ENCODE measurements around the gene KCNF1. TPM values are rescaled to one million over a fixed set of nuclear protein-coding genes. Genes with fewer than 3 reads are reported as not detected.

Gene KCNF1
- total and polyA plus RNA-seq, 4 donors, result 4.3 to 19.7 (median 11.5) TPM

- DNase-seq (ENCODE audit: low read depth in 4 of 6, low spot score in 6 of 6), result peak in 2 of 6 donors; percentile 42 to 75
Observed at GRCh38 chr2:10889651-10890215, 22.0 kb upstream of the KCNF1 start.

GRCh38 chr2:10890706-10891270 is 20.9 kb upstream of the KCNF1 start:
- H3K4me3 ChIP-seq (ENCODE audit: low read depth, low read length), result no peak overlapping the region
- no peaks in the 10 kb centered on the region for H3K27me3 ChIP-seq (ENCODE audit: control insufficient read depth, insufficient read depth, low read length)
- no peaks in the 10 kb centered on the region for H3K9me3 ChIP-seq (ENCODE audit: control insufficient read depth, insufficient read depth, low read length)
- no peaks in the 10 kb centered on the region for H3K36me3 ChIP-seq (ENCODE audit: control insufficient read depth, insufficient read depth, low read length)
- H3K27ac ChIP-seq (ENCODE audit: low read depth, low read length), result no peak overlapping the region
- WGBS (ENCODE audit: insufficient coverage), result 82% methylated on average over 8 of the region's 8 CpGs
- H3K4me1 ChIP-seq (ENCODE audit: control insufficient read depth, insufficient read depth, low read length), result peaks cover 17% of the 10 kb centered on the region
- DNase-seq (ENCODE audit: low read depth in 4 of 6, low spot score in 6 of 6), result no peak

More at GRCh38 chr2:10889651-10890215, 22.0 kb upstream of the KCNF1 start:
- no peak overlapping the region for H3K27ac ChIP-seq (ENCODE audit: low read depth, low read length)
- no peak overlapping the region for H3K4me3 ChIP-seq (ENCODE audit: low read depth, low read length)
- H3K27me3 ChIP-seq (ENCODE audit: control insufficient read depth, insufficient read depth, low read length), result no peaks in the 10 kb centered on the region
- peaks cover 24% of the 10 kb centered on the region for H3K4me1 ChIP-seq (ENCODE audit: control insufficient read depth, insufficient read depth, low read length)
- no peaks in the 10 kb centered on the region for H3K36me3 ChIP-seq (ENCODE audit: control insufficient read depth, insufficient read depth, low read length)
- 43% methylated on average over 9 of the region's 9 CpGs for WGBS (ENCODE audit: insufficient coverage)
- no peaks in the 10 kb centered on the region for H3K9me3 ChIP-seq (ENCODE audit: control insufficient read depth, insufficient read depth, low read length)

- no peak overlapping the region for H3K4me3 ChIP-seq (ENCODE audit: low read depth, low read length)
- peaks cover 17% of the 10 kb centered on the region for H3K4me1 ChIP-seq (ENCODE audit: control insufficient read depth, insufficient read depth, low read length)
- H3K36me3 ChIP-seq (ENCODE audit: control insufficient read depth, insufficient read depth, low read length), result no peaks in the 10 kb centered on the region
- DNase-seq (ENCODE audit: low read depth in 4 of 6, low spot score in 6 of 6), result peak in 1 of 6 donors; percentile 54
- H3K27ac ChIP-seq (ENCODE audit: low read depth, low read length), result no peak overlapping the region
- H3K27me3 ChIP-seq (ENCODE audit: control insufficient read depth, insufficient read depth, low read length), result no peaks in the 10 kb centered on the region
- WGBS (ENCODE audit: insufficient coverage), result 46% methylated on average over 6 of the region's 6 CpGs
- H3K9me3 ChIP-seq (ENCODE audit: control insufficient read depth, insufficient read depth, low read length), result no peaks in the 10 kb centered on the region
Observed at GRCh38 chr2:10891390-10891789, 20.3 kb upstream of the KCNF1 start.

GRCh38 chr2:10891848-10892247 is 19.9 kb upstream of the KCNF1 start:
- no peaks in the 10 kb centered on the region for H3K9me3 ChIP-seq (ENCODE audit: control insufficient read depth, insufficient read depth, low read length)
- WGBS (ENCODE audit: insufficient coverage), result 100% methylated on average over 1 of the region's 5 CpGs
- H3K4me1 ChIP-seq (ENCODE audit: control insufficient read depth, insufficient read depth, low read length), result peaks cover 17% of the 10 kb centered on the region
- H3K27me3 ChIP-seq (ENCODE audit: control insufficient read depth, insufficient read depth, low read length), result no peaks in the 10 kb centered on the region
- DNase-seq (ENCODE audit: low read depth in 4 of 6, low spot score in 6 of 6), result no peak
- no peak overlapping the region for H3K4me3 ChIP-seq (ENCODE audit: low read depth, low read length)
- no peak overlapping the region for H3K27ac ChIP-seq (ENCODE audit: low read depth, low read length)
- H3K36me3 ChIP-seq (ENCODE audit: control insufficient read depth, insufficient read depth, low read length), result no peaks in the 10 kb centered on the region

GRCh38 chr2:10892316-10892715 is 19.4 kb upstream of the KCNF1 start:
- Histone ChIP-seq H3K4me3 (ENCODE audit: low read depth, low read length) (no peak overlapping the region), H3K36me3 (ENCODE audit: control insufficient read depth, insufficient read depth, low read length) (no peaks in the 10 kb centered on the region), H3K9me3 (ENCODE audit: control insufficient read depth, insufficient read depth, low read length) (no peaks in the 10 kb centered on the region), H3K27me3 (ENCODE audit: control insufficient read depth, insufficient read depth, low read length) (no peaks in the 10 kb centered on the region), H3K27ac (ENCODE audit: low read depth, low read length) (no peak overlapping the region), H3K4me1 (ENCODE audit: control insufficient read depth, insufficient read depth, low read length) (peaks cover 17% of the 10 kb centered on the region)
- no peak for DNase-seq (ENCODE audit: low read depth in 4 of 6, low spot score in 6 of 6)

GRCh38 chr2:10892796-10893350 is 18.9 kb upstream of the KCNF1 start:
- H3K4me1 ChIP-seq (ENCODE audit: control insufficient read depth, insufficient read depth, low read length), result peaks cover 17% of the 10 kb centered on the region
- no peaks in the 10 kb centered on the region for H3K36me3 ChIP-seq (ENCODE audit: control insufficient read depth, insufficient read depth, low read length)
- H3K4me3 ChIP-seq (ENCODE audit: low read depth, low read length), result no peak overlapping the region
- no peaks in the 10 kb centered on the region for H3K27me3 ChIP-seq (ENCODE audit: control insufficient read depth, insufficient read depth, low read length)
- no peak for DNase-seq (ENCODE audit: low read depth in 4 of 6, low spot score in 6 of 6)
- WGBS (ENCODE audit: insufficient coverage), result 84% methylated on average over 5 of the region's 5 CpGs
- no peak overlapping the region for H3K27ac ChIP-seq (ENCODE audit: low read depth, low read length)
- no peaks in the 10 kb centered on the region for H3K9me3 ChIP-seq (ENCODE audit: control insufficient read depth, insufficient read depth, low read length)

- H3K4me3 ChIP-seq (ENCODE audit: low read depth, low read length), result no peak overlapping the region
- 41% methylated on average over 3 of the region's 4 CpGs for WGBS (ENCODE audit: insufficient coverage)
Observed at GRCh38 chr2:10894264-10894935, 17.3 kb upstream of the KCNF1 start.

GRCh38 chr2:10895231-10895630 is 16.5 kb upstream of the KCNF1 start:
- Histone ChIP-seq H3K36me3 (ENCODE audit: control insufficient read depth, insufficient read depth, low read length) (no peaks in the 10 kb centered on the region), H3K4me1 (ENCODE audit: control insufficient read depth, insufficient read depth, low read length) (peaks cover 10% of the 10 kb centered on the region), H3K4me3 (ENCODE audit: low read depth, low read length) (no peak overlapping the region), H3K9me3 (ENCODE audit: control insufficient read depth, insufficient read depth, low read length) (no peaks in the 10 kb centered on the region), H3K27ac (ENCODE audit: low read depth, low read length) (no peak overlapping the region), H3K27me3 (ENCODE audit: control insufficient read depth, insufficient read depth, low read length) (no peaks in the 10 kb centered on the region)
- no peak for DNase-seq (ENCODE audit: low read depth in 4 of 6, low spot score in 6 of 6)
- 100% methylated on average over 1 of the region's 2 CpGs for WGBS (ENCODE audit: insufficient coverage)

More at GRCh38 chr2:10894264-10894935, 17.3 kb upstream of the KCNF1 start:
- no peaks in the 10 kb centered on the region for H3K36me3 ChIP-seq (ENCODE audit: control insufficient read depth, insufficient read depth, low read length)
- no peaks in the 10 kb centered on the region for H3K9me3 ChIP-seq (ENCODE audit: control insufficient read depth, insufficient read depth, low read length)
- peaks cover 17% of the 10 kb centered on the region for H3K4me1 ChIP-seq (ENCODE audit: control insufficient read depth, insufficient read depth, low read length)
- no peak for DNase-seq (ENCODE audit: low read depth in 4 of 6, low spot score in 6 of 6)
- no peak overlapping the region for H3K27ac ChIP-seq (ENCODE audit: low read depth, low read length)
- H3K27me3 ChIP-seq (ENCODE audit: control insufficient read depth, insufficient read depth, low read length), result no peaks in the 10 kb centered on the region

- H3K9me3 ChIP-seq (ENCODE audit: control insufficient read depth, insufficient read depth, low read length), result no peaks in the 10 kb centered on the region
- no peaks in the 10 kb centered on the region for H3K27me3 ChIP-seq (ENCODE audit: control insufficient read depth, insufficient read depth, low read length)
- peaks cover 7% of the 10 kb centered on the region for H3K4me1 ChIP-seq (ENCODE audit: control insufficient read depth, insufficient read depth, low read length)
- WGBS (ENCODE audit: insufficient coverage), result 100% methylated on average over 1 of the region's 4 CpGs
- DNase-seq (ENCODE audit: low read depth in 4 of 6, low spot score in 6 of 6), result no peak
- no peaks in the 10 kb centered on the region for H3K36me3 ChIP-seq (ENCODE audit: control insufficient read depth, insufficient read depth, low read length)
- no peak overlapping the region for H3K27ac ChIP-seq (ENCODE audit: low read depth, low read length)
- no peak overlapping the region for H3K4me3 ChIP-seq (ENCODE audit: low read depth, low read length)
Observed at GRCh38 chr2:10897956-10898355, 13.8 kb upstream of the KCNF1 start.

Measured in spinal cord (tissue), 10 donors.